DMS114 treated with DMSO at 0.1 percent for 48 hours (cell line): ENCODE data around the gene MRPL34.

Experiments used
- DNase-seq: peaks from one replicate; lab custom pipeline; 2025; ENCODE audit not compliant: unreplicated experiment; lab: John Stamatoyannopoulos, UW

MRPL34 gene

GRCh38 chr19:17309198-17309964, 3.7 kb downstream of the MRPL34 start, which contains the start of gene DDA1:
Gene DDA1, plus strand, starts transcription at chr19:17309563. Its CDS starts 92 bp downstream, at chr19:17309655.
- peak; percentile 99 for DNase-seq

GRCh38 chr19:17309965-17310461, 4.3 kb downstream of the MRPL34 start:
- DNase-seq, result no peak

GRCh38 chr19:17311455-17312188, 6.0 kb downstream of the MRPL34 start:
- no peak for DNase-seq

- DNase-seq, result no peak
Measured at GRCh38 chr19:17312189-17313113, 6.8 kb downstream of the MRPL34 start.

GRCh38 chr19:17314007-17314593, 8.4 kb downstream of the MRPL34 start:
- no peak for DNase-seq

GRCh38 chr19:17318966-17319365, 13.3 kb downstream of the MRPL34 start:
- DNase-seq, result no peak

- DNase-seq, result no peak
Measured at GRCh38 chr19:17319473-17320238, 14.0 kb downstream of the MRPL34 start.

GRCh38 chr19:17320435-17320834, 14.8 kb downstream of the MRPL34 start:
- DNase-seq, result no peak

- DNase-seq, result no peak
Measured at GRCh38 chr19:17321655-17322489, 16.2 kb downstream of the MRPL34 start.

GRCh38 chr19:17322854-17323253, 17.2 kb downstream of the MRPL34 start:
- no peak for DNase-seq

GRCh38 chr19:17323300-17323963, 17.8 kb downstream of the MRPL34 start:
- DNase-seq, result no peak

- no peak for DNase-seq
Measured at GRCh38 chr19:17323964-17324332, 18.3 kb downstream of the MRPL34 start.

GRCh38 chr19:17324357-17325114, 18.9 kb downstream of the MRPL34 start:
- DNase-seq, result no peak

GRCh38 chr19:17325133-17325532, 19.5 kb downstream of the MRPL34 start:
- no peak for DNase-seq

GRCh38 chr19:17325881-17326594, 20.4 kb downstream of the MRPL34 start:
- DNase-seq, result no peak

- no peak for DNase-seq
Measured at GRCh38 chr19:17326595-17326966, 20.9 kb downstream of the MRPL34 start.

GRCh38 chr19:17327068-17327653, 21.5 kb downstream of the MRPL34 start:
- no peak for DNase-seq
